ENCODE data around the gene ZCCHC3. TPM values are rescaled to one million over a fixed set of nuclear protein-coding genes. Genes with fewer than 3 reads are reported as not detected.

The ZCCHC3 gene
- total RNA-seq, 1 donor from 2014 or later, result 40.0 TPM

DNA sequence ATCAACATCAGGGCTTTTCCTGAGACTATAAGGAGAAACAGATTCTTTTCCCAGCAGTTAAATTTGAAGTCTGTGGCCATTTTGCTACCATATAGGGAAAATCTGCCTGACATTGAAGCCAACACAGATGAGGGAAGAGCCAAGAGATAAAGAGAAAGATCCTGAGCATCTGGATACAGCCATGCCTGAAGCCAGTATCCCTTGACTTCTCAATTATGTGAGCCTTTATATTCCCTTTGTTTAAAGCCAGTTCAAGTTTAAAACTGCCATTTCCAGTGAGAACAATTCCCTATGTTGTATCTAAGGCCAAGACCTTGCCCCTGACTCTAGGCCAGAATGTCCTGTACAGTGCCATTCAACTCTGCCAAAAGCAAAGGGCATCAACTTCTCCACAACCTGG lies 45.7 kb downstream of the ZCCHC3 start:
- Mint-ChIP-seq H3K9me3 (ENCODE audit: unreplicated experiment) (no peaks in the 10 kb centered on the region), H3K4me1 (ENCODE audit: unreplicated experiment) (peaks cover 3% of the 10 kb centered on the region), H3K36me3 (ENCODE audit: low read depth, unreplicated experiment) (peaks cover 5% of the 10 kb centered on the region), H3K4me3 (ENCODE audit: unreplicated experiment) (no peak overlapping the region), H3K27ac (ENCODE audit: unreplicated experiment) (no peak overlapping the region), H3K27me3 (ENCODE audit: unreplicated experiment) (peaks cover 11% of the 10 kb centered on the region)
- TF ChIP-seq, protein P1, sequence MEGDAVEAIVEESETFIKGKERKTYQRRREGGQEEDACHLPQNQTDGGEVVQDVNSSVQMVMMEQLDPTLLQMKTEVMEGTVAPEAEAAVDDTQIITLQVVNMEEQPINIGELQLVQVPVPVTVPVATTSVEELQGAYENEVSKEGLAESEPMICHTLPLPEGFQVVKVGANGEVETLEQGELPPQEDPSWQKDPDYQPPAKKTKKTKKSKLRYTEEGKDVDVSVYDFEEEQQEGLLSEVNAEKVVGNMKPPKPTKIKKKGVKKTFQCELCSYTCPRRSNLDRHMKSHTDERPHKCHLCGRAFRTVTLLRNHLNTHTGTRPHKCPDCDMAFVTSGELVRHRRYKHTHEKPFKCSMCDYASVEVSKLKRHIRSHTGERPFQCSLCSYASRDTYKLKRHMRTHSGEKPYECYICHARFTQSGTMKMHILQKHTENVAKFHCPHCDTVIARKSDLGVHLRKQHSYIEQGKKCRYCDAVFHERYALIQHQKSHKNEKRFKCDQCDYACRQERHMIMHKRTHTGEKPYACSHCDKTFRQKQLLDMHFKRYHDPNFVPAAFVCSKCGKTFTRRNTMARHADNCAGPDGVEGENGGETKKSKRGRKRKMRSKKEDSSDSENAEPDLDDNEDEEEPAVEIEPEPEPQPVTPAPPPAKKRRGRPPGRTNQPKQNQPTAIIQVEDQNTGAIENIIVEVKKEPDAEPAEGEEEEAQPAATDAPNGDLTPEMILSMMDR (IDR thresholded peaks at IDR 0.05; ENCODE audit: unreplicated experiment), result no peak
- DNase-seq (ENCODE audit: low spot score), result no peak

DNA sequence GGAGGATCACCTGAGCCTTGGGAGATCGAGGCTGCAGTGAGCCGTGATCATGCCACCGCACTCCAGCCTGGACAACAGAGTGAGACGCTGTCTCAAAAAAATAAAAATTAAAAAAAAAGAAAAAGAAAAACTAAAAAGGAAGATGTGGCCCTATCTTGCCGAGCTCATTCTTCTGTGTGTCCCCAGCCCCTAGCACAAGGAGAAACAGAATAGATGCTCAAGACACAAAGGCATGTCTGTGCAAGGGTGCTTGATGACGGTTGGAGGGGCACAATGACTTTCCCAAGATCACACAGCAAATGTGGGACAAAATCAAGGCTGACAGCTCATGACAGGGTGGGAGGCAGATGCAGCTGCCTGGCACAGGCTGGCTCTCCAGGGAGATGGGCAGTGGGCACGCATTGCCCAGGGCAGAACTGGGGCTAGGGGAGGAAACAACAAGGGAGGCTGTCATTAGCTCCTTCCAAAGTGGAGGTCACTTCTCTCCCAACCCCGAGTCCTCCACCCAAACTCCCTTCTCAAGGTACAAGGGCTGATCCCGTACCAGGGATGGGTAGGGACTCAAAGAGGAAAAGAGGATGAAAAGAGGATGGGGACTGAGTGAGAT lies 48.8 kb downstream of the ZCCHC3 start:
- H3K27me3 Mint-ChIP-seq (ENCODE audit: unreplicated experiment), result peaks cover 10% of the 10 kb centered on the region
- no peak for DNase-seq (ENCODE audit: low spot score)
- H3K36me3 Mint-ChIP-seq (ENCODE audit: low read depth, unreplicated experiment), result peaks cover 9% of the 10 kb centered on the region
- no peaks in the 10 kb centered on the region for H3K9me3 Mint-ChIP-seq (ENCODE audit: unreplicated experiment)
- H3K4me1 Mint-ChIP-seq (ENCODE audit: unreplicated experiment), result peaks cover 9% of the 10 kb centered on the region
- H3K4me3 Mint-ChIP-seq (ENCODE audit: unreplicated experiment), result peak overlapping the region; percentile 93
- TF ChIP-seq, protein P1 (IDR thresholded peaks at IDR 0.05; ENCODE audit: unreplicated experiment), result no peak
- H3K27ac Mint-ChIP-seq (ENCODE audit: unreplicated experiment), result peak overlapping the region; percentile 61

- Mint-ChIP-seq H3K36me3 (ENCODE audit: low read depth, unreplicated experiment) (peaks cover 9% of the 10 kb centered on the region), H3K4me1 (ENCODE audit: unreplicated experiment) (peaks cover 9% of the 10 kb centered on the region), H3K27ac (ENCODE audit: unreplicated experiment) (peak within 1 kb of the TSS; percentile 61), H3K4me3 (ENCODE audit: unreplicated experiment) (peak within 1 kb of the TSS; percentile 97), H3K9me3 (ENCODE audit: unreplicated experiment) (no peaks in the 10 kb centered on the region), H3K27me3 (ENCODE audit: unreplicated experiment) (peaks cover 13% of the 10 kb centered on the region)
- peak; percentile 70 for DNase-seq (ENCODE audit: low spot score)
- TF ChIP-seq, protein P1 (IDR thresholded peaks at IDR 0.05; ENCODE audit: unreplicated experiment), result no peak
Measured at GRCh38 chr20:346640-347316, 49.4 kb downstream of the ZCCHC3 start, which contains the start of gene NRSN2. TSS of gene NRSN2 (plus strand) at chr20:347111. CDS start at chr20:349644, 2,533 bp downstream.

DNA sequence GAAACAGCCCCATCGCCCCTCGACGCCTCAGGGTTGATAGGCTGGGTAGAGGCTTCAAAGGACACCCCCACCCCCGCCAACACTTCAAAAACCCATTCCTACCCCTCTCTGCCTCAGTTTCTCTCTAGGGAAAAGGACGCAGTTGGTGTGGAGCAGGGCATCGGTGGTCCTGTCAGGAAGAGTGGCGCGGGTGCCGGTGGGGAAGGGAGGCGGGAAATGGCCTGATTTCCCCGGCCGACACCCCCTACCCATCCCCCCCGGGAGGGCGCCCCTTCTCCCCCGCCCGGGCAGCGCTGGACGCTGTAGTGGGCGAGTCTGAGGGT lies 49.9 kb downstream of the ZCCHC3 start:
- Mint-ChIP-seq H3K4me1 (ENCODE audit: unreplicated experiment) (peaks cover 9% of the 10 kb centered on the region), H3K36me3 (ENCODE audit: low read depth, unreplicated experiment) (peaks cover 13% of the 10 kb centered on the region), H3K27me3 (ENCODE audit: unreplicated experiment) (peaks cover 13% of the 10 kb centered on the region), H3K4me3 (ENCODE audit: unreplicated experiment) (peak overlapping the region; percentile 97), H3K9me3 (ENCODE audit: unreplicated experiment) (no peaks in the 10 kb centered on the region), H3K27ac (ENCODE audit: unreplicated experiment) (no peak overlapping the region)
- TF ChIP-seq, protein P1 (IDR thresholded peaks at IDR 0.05; ENCODE audit: unreplicated experiment), result no peak
- no peak for DNase-seq (ENCODE audit: low spot score)

All from endothelial cell (in vitro differentiated cells).